GM18505 (cell line): ENCODE data around the gene PARVA.
"Not testable (repeated sequence)": the region's sequence is repeated elsewhere in the genome, so short reads cannot be mapped to it uniquely, and the experiment has no call there.

Experiments
- ATAC-seq: cut with Tn5 transposase; IDR thresholded peaks from one replicate; pipeline ENCODE4 v1.9.1; 2021; ENCODE audit not compliant: unreplicated experiment
- POLR2A ChIP-seq: IDR thresholded peaks from 4 replicates; pipeline ENCODE4 v1.6.1; 2011; ENCODE audit warnings: borderline replicate concordance; ENCODE audit not compliant: insufficient read depth, insufficient read length; ENCODE audit errors: extremely low read depth

The PARVA gene

GRCh38 chr11:12359761-12360160 lies 17.6 kb upstream of the PARVA start:
- no peak for TF ChIP-seq POLR2A
- ATAC-seq = no peak

GRCh38 chr11:12361682-12362081 lies 15.7 kb upstream of the PARVA start:
- ATAC-seq = no peak
- TF ChIP-seq POLR2A = no peak

- no peak for TF ChIP-seq POLR2A
- ATAC-seq = no peak
Measured at GRCh38 chr11:12362857-12363256, 14.5 kb upstream of the PARVA start.

- TF ChIP-seq POLR2A = no peak
Measured at GRCh38 chr11:12363373-12363772, 14.0 kb upstream of the PARVA start.

GRCh38 chr11:12365965-12366575 lies 11.3 kb upstream of the PARVA start:
- ATAC-seq = not testable (repeated sequence)

More at GRCh38 chr11:12363373-12363772, 14.0 kb upstream of the PARVA start:
- ATAC-seq = no peak

- ATAC-seq = not testable (repeated sequence)
Measured at GRCh38 chr11:12367057-12367456, 10.3 kb upstream of the PARVA start.

- TF ChIP-seq POLR2A = no peak
- ATAC-seq = no peak
Measured at GRCh38 chr11:12372111-12372510, 5.3 kb upstream of the PARVA start.

- no peak for TF ChIP-seq POLR2A
- ATAC-seq = no peak
Measured at GRCh38 chr11:12375720-12376119, 1.7 kb upstream of the PARVA start.

GRCh38 chr11:12376259-12377081 lies 901 bp upstream of the PARVA start:
- ATAC-seq = no peak
- no peak for TF ChIP-seq POLR2A

GRCh38 chr11:12377824-12378593 lies 638 bp downstream of the PARVA start:
- no peak for ATAC-seq
- no peak for TF ChIP-seq POLR2A

GRCh38 chr11:12380565-12381325 lies 3.4 kb downstream of the PARVA start:
- ATAC-seq = no peak
- TF ChIP-seq POLR2A = no peak

GRCh38 chr11:12381875-12382274 lies 4.5 kb downstream of the PARVA start:
- ATAC-seq = no peak
- TF ChIP-seq POLR2A = no peak

- ATAC-seq = no peak
- no peak for TF ChIP-seq POLR2A
Measured at GRCh38 chr11:12382451-12382850, 5.1 kb downstream of the PARVA start.
